ENCODE data around the gene ACER2.
"Not testable (repeated sequence)": the region's sequence is repeated elsewhere in the genome, so short reads cannot be mapped to it uniquely, and the experiment has no call there.

Gene ACER2

GRCh38 chr9:19408693-19409400, at the start of gene ACER2:
Gene ACER2, plus strand, starts transcription at chr9:19409009. Its CDS starts 76 bp downstream, at chr9:19409085.
- DNase-seq, result peak; percentile 96

GRCh38 chr9:19369107-19369506, 39.7 kb upstream of the ACER2 start:
- DNase-seq, result no peak

GRCh38 chr9:19371942-19372341, 36.9 kb upstream of the ACER2 start:
- DNase-seq, result peak; percentile 60

GRCh38 chr9:19372567-19372966, 36.2 kb upstream of the ACER2 start:
- no peak for DNase-seq

DNA sequence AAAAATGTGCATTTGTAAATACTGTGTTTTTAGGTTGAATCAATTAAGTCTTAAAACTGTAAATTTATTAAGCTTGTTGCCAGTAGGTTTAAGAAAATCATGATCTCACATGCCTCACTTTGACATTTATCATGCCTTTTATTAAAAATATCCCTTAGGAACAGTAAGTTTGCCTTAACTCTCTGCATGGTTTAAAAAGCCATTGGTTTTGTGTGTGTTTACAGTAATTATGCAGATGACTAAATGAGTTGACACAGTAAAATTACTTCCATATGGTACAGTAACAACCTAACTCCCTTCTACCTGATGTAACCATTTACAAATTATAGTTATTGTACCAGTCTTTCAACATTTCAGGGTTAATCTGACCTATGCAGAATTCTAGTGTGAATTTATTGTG, 35.3 kb upstream of the ACER2 start:
- DNase-seq, result no peak

DNA sequence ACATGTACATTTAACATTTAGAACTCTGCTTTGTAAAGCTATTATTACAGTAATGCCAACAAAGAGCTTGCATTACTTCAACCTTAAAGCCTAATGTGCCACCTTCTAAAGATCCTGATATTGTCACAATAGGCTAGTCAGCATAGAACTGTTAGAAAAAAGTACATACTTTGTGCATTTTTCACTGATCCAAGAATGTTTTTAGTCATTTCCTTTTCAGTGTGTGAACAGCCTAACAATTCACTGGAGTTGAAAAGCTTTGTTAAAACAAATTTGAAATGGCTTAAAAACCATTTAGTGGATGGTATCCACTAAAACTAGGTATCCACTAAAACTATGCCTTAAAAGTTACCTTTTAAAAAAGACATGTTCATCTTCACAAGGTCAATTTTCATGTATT, 33.3 kb upstream of the ACER2 start:
- no peak for DNase-seq

DNA sequence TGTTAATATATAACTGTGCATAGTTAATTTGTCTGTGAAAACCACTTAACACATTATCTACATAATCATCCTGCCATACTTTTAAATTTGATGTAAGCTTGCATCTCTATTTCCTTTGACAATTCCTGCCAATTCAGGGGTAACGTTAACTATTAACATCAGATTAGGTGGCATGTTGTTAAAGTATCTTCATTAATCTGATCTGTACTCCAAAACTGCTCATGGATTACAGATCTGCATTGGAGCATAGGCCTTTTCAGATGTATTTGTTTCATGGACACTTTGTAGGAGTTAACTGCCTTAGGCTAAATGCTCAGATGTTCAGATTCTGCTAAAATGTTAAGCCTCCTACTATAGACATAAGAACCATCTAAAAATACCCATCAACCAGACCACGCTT, 31.9 kb upstream of the ACER2 start:
- no peak for DNase-seq

- peak; percentile 44 for DNase-seq
Measured at GRCh38 chr9:19378164-19378563, 30.6 kb upstream of the ACER2 start.

- no peak for DNase-seq
Measured at GRCh38 chr9:19378647-19379046, 30.2 kb upstream of the ACER2 start.

- DNase-seq, result no peak
Measured at GRCh38 chr9:19379283-19379682, 29.5 kb upstream of the ACER2 start.

- DNase-seq, result peak; percentile 57
Measured at GRCh38 chr9:19379697-19380046, 29.1 kb upstream of the ACER2 start.

GRCh38 chr9:19380826-19381075, 28.1 kb upstream of the ACER2 start:
- no peak for DNase-seq

GRCh38 chr9:19381656-19382055, 27.2 kb upstream of the ACER2 start:
- no peak for DNase-seq

GRCh38 chr9:19385212-19385611, 23.6 kb upstream of the ACER2 start:
- DNase-seq, result not testable (repeated sequence)

DNA sequence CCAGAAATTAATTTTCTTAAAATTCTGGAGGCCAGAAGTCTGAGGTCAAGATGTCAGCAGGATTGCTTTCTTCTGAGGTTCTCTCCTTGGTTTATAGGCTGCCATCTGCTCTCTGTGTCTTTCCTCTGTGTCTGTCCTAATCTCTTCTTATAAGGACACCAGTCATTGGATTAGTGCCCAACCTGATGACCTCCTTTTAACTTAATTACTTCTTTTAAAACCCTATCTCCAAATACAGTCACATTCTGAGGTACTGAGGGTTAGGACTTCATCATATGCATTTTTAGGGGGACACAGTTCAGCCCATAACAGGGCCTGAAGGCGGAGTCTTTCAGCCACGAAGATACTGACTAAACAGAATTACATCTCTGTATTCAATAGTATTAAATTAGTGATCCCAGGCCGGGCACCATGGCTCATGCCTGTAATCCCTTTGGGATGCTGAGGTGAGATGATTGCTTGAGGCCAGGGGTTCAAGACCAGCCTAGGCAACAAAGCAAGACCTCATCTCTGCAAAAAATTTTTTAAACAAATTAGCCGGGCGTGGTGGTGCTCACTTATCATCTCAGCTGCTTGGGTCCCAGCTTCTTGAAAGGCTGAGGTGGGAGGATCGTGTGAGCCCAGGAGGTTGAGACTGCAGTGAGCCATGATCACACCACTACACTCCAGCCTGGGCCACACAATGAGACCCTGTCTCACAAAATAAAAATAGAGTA, 22.9 kb upstream of the ACER2 start:
- peak; percentile 87 for DNase-seq

DNA sequence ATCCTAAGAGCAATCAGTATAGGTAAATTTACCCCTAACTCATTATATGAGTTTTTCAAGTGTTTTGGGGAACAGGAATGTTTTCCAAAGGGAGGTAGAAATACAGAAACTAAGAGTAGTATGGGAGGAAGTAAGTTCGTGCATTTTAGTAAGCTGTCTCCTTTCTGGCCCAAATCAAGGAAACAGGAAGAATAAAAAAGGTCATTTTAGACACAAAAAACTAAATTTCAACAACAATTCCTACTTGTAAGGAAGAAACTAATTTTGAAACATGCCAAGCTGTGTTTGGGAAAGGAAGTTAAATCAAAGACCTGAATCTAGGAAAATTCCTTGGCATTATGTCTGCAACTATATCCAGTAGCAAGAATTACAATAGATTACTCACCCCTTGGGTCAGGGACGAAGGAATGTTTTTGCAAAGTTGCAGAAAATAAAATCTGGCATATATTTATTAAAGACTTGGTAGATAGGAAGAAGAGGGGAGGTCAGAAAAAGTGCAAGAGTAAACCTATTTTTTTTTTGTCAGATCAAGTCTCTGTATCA, 22.2 kb upstream of the ACER2 start:
- DNase-seq, result no peak

GRCh38 chr9:19387317-19387716, 21.5 kb upstream of the ACER2 start:
- DNase-seq, result no peak

DNA sequence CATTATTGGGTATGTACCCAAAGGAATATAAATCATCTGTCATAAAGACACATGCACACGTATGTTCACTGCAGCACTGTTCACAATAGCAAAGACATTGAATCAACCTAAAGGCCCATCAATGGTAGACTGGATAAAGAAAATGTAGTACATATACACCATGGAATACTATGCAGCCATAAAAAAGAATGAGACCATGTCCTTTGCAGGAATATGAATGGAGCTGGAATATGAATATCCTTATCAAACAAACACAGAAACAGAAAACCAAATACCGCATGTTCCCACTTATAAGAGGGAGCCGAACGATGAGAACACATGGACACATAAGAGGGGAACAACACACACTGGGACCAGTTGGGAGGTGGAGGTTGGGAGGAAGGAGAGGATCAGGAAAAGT, 19.3 kb upstream of the ACER2 start:
- DNase-seq, result not testable (repeated sequence)

- no peak for DNase-seq
Measured at GRCh38 chr9:19397845-19398244, 11.0 kb upstream of the ACER2 start.

GRCh38 chr9:19403231-19403630, 5.6 kb upstream of the ACER2 start:
- DNase-seq, result peak; percentile 39

DNA sequence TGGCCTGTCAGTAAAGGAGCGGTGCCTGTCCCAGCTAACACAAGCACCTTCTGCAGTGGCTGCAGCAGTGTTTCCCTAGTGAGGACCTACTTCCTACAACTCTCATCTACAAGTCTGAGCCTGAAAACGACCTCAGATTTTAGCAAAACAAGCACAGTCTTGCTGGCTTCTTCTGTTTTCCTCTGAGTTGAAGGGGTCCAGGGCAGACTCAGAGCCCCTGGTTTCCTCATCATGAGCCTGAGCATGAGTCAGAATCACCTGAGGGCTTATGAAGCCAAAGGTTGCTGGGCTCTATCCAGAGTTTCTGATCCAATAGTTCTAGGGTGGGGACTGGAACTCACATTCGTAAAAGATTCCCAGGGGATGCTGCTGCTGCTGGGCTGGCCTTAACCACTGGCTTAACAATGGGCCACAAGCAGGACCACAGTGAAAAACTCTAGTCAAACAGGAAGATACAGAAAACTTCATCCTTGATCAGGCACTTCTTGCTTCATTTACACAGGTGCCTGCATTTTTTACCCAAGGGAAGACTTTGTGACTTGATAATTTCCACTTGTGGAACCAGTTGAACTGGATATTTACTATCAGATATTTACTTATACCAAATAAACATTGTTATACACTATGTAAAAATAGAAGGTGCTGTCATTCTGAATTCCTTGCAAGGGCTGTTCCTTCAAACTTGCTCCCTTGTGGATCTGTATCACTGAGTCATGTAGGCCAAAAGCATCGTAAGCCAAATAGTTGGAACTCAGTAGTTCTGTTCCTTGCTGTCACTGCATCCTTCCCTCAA, 4.3 kb upstream of the ACER2 start:
- DNase-seq, result no peak

- DNase-seq, result no peak
Measured at GRCh38 chr9:19405771-19406170, 3.0 kb upstream of the ACER2 start.

GRCh38 chr9:19408316-19408692, 505 bp upstream of the ACER2 start:
- peak; percentile 25 for DNase-seq
